ENCODE data around the gene CADPS.
A peak's percentile ranks its signal among the peaks of the same experiment; 100 is the strongest.

The CADPS gene

GRCh38 chr3:62712746-62713145 lies 162.5 kb downstream of the CADPS start:
- no peak for TF ChIP-seq JUND (IDR thresholded peaks at IDR 0.05; ENCODE audit: low read depth)
- no peak for DNase-seq (ENCODE audit: low read depth in 1 of 2, low spot score in 1 of 2)
- in situ Hi-C loops (cut with HindIII; ENCODE audit: low pct_unique_long_range_greater_than_20kb, low sequenced_read_pairs), result no loop called here

DNA sequence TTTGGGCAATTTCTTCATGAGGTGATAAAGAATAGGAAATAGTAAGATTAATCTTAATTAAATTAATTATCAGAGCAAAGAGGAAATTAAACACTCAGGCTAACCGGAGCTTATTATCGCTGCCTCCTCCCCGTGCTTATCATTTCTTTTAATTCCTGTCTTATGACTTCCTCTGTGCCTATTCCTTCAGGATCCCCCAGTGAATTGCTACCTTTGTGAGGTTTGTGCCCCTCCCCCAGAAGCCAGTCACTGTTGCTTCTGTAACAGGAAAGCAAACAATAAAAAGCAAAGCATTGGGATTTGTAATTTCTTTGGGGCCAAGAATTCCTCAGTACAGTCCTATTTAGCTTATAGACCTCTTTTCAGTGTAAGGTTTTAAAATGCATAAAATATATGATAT lies 164.5 kb downstream of the CADPS start:
- no peak for TF ChIP-seq JUND (IDR thresholded peaks at IDR 0.05; ENCODE audit: low read depth)
- no peak for DNase-seq (ENCODE audit: low read depth in 1 of 2, low spot score in 1 of 2)
- in situ Hi-C loops (cut with HindIII; ENCODE audit: low pct_unique_long_range_greater_than_20kb, low sequenced_read_pairs), result no loop called here

DNA sequence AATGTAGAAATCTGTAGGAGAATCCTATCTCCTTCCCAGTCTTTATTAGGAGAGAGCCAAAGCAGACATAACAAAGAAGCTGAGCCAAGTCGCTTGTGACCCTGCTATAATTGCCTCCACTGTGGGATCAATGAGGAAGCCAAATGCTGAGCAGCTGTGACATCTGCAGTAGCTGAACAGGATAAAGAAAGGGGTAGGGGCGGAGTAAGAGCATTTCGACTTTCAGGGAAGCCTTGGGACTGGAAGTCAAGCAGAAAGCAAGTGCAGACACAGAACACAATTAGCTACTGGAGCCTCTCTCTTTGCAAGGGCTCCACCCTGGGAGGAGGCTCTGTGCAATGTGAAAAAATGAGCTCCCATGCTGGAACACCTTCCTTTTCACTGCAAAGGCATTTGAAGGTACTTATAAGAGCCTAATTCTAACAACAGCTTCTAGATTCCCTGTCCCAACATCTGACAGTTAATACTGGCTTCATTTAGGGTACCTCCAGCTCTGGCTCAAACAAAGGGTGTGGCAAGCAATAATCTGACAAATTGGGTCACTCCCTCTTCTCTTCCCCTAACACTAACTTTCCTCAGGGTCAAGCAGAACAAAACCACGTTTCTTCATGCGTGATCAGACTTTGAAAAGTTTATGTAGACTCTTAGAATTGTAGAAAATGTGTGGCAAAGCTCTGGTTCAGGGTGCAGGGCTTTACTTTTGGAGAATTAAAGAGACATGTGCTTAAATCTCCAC lies 166.4 kb downstream of the CADPS start:
- TF ChIP-seq JUND (IDR thresholded peaks at IDR 0.05; ENCODE audit: low read depth), result no peak

DNA sequence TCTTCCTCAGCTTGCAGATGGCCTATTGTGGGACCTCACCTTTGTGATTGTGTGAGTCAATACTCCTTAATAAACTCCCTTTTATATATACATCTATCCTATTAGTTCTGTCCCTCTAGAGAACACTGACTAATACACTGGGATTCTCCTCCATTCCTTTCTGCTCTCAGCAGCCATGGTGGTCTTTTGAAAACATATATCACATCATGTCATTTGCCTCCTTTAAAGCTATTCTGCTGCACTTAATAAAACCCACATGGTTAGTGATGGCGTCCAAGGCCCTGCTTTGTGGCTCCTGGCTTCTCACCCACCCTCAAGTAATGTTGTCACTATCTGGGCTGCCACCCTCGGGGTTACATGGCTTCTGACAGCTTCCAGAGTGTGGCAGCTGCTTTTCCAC lies 169.5 kb downstream of the CADPS start:
- no peak for DNase-seq (ENCODE audit: low read depth in 1 of 2, low spot score in 1 of 2)
- in situ Hi-C loops (cut with HindIII; ENCODE audit: low pct_unique_long_range_greater_than_20kb, low sequenced_read_pairs), result no loop called here
- no peak for TF ChIP-seq JUND (IDR thresholded peaks at IDR 0.05; ENCODE audit: low read depth)

More for the DNA sequence above, 166.4 kb downstream of the CADPS start:
- in situ Hi-C loops (cut with HindIII; ENCODE audit: low pct_unique_long_range_greater_than_20kb, low sequenced_read_pairs), result no loop called here
- DNase-seq (ENCODE audit: low read depth in 1 of 2, low spot score in 1 of 2), result no peak

DNA sequence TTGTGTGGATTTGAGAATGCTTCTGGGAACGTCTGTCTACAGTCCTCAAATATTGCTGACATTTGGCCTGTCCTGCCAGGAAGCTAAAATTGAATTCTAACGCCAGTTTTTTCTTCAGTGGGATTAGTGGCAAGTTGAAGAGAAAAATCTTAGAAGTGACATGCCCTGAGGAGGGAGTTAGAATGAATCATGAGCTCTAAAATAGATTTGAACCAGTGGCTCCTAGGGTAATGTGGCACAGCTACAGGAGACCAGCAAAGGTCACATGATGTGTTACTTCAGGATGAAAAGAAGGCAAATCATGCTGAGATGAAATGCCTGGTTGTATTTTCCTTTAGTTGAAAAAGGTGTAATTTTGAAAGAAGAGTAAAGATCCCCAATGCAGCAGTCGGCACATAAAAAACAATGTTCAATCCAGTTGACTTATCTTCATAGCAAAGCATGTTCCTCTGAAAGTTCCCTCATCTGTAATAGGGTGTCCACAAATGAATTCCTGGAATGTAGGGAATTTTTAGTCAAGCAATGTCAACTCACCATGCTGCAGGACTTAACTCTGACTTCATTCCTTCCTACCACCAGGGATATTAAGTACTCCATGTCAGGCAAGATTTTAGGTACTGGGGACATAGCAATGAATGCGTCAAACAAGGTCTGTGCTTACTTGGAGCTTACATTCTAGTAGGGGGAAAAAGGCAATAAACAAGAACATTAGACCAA lies 171.6 kb downstream of the CADPS start:
- no peak for TF ChIP-seq JUND (IDR thresholded peaks at IDR 0.05; ENCODE audit: low read depth)
- in situ Hi-C loops (cut with HindIII; ENCODE audit: low pct_unique_long_range_greater_than_20kb, low sequenced_read_pairs), result no loop called here
- DNase-seq (ENCODE audit: low read depth in 1 of 2, low spot score in 1 of 2), result no peak

- in situ Hi-C loops (cut with HindIII; ENCODE audit: low pct_unique_long_range_greater_than_20kb, low sequenced_read_pairs), result no loop called here
- TF ChIP-seq JUND (IDR thresholded peaks at IDR 0.05; ENCODE audit: low read depth), result no peak
Measured at GRCh38 chr3:62700357-62700756, 174.9 kb downstream of the CADPS start.

DNA sequence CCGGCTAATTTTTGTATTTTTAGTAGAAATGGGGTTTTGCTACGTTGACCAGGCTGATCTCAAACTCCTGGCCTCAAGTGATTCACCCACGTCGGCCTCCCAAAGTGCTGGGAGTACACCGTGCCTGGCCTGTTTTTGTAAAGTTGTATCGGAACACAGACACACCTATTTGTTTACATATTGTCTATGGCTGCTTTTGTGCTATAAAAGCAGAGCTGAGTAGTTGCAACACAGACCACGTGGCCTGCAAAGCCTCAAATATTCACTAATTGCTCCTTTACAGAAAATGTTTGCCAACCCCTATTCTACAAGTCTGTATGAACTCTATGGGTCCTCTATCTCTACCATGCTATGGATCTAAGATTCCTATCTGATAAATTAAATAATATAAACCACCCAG lies 175.5 kb downstream of the CADPS start:
- DNase-seq (ENCODE audit: low read depth in 1 of 2, low spot score in 1 of 2), result no peak
- TF ChIP-seq JUND (IDR thresholded peaks at IDR 0.05; ENCODE audit: low read depth), result no peak
- in situ Hi-C loops (cut with HindIII; ENCODE audit: low pct_unique_long_range_greater_than_20kb, low sequenced_read_pairs), result no loop called here

More at GRCh38 chr3:62700357-62700756, 174.9 kb downstream of the CADPS start:
- no peak for DNase-seq (ENCODE audit: low read depth in 1 of 2, low spot score in 1 of 2)

- in situ Hi-C loops (cut with HindIII; ENCODE audit: low pct_unique_long_range_greater_than_20kb, low sequenced_read_pairs), result no loop called here
- no peak for TF ChIP-seq JUND (IDR thresholded peaks at IDR 0.05; ENCODE audit: low read depth)
- DNase-seq (ENCODE audit: low read depth in 1 of 2, low spot score in 1 of 2), result no peak
Measured at GRCh38 chr3:62696011-62696410, 179.2 kb downstream of the CADPS start.

DNA sequence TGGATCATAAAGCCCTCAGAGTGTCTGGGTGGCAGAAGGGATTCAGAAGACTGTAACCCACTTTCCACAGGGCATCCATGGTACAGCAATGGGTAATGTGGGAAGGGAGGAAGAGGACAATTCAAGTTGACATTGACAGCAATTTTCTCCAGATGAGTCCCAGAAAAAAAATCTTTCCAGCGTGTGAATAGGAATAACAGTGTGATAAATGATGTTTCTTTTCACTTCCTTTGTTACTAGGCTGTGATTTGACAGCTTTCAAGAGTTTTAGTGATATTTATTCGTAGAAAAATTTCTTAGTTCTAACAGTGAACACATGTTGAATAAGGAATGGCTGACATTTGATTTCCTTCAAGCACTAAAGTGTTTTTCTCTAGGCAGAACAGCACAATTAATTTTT lies 186.4 kb downstream of the CADPS start:
- in situ Hi-C loops (cut with HindIII; ENCODE audit: low pct_unique_long_range_greater_than_20kb, low sequenced_read_pairs), result no loop called here
- DNase-seq (ENCODE audit: low read depth in 1 of 2, low spot score in 1 of 2), result no peak
- no peak for TF ChIP-seq JUND (IDR thresholded peaks at IDR 0.05; ENCODE audit: low read depth)

GRCh38 chr3:62688050-62688449 lies 187.2 kb downstream of the CADPS start:
- in situ Hi-C loops (cut with HindIII; ENCODE audit: low pct_unique_long_range_greater_than_20kb, low sequenced_read_pairs), result no loop called here
- DNase-seq (ENCODE audit: low read depth in 1 of 2, low spot score in 1 of 2), result peak in 1 of 2 experiments; percentile 4
- TF ChIP-seq JUND (IDR thresholded peaks at IDR 0.05; ENCODE audit: low read depth), result no peak

- no peak for DNase-seq (ENCODE audit: low read depth in 1 of 2, low spot score in 1 of 2)
- in situ Hi-C loops (cut with HindIII; ENCODE audit: low pct_unique_long_range_greater_than_20kb, low sequenced_read_pairs), result no loop called here
- TF ChIP-seq JUND (IDR thresholded peaks at IDR 0.05; ENCODE audit: low read depth), result no peak
Measured at GRCh38 chr3:62686503-62687294, 188.5 kb downstream of the CADPS start.

DNA sequence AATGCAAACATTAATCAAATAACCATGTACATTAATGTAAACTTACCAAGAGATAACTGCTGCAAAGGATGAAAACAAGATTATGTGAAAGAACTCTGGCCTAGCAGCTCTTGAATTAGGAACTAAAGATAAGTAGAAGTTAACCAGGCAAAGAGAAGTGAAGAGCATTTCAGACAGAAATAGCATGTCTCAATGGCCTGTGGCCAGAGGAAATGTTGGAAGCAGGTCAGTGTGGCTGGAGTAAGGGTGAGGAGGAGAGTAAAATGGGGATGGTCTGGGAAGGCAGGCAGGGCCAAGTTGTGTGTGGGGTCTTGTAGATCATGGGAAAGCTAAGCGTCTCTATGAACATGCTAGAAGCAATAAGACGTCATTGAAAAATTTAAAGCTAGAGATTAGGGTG lies 192.4 kb downstream of the CADPS start:
- in situ Hi-C loops (cut with HindIII; ENCODE audit: low pct_unique_long_range_greater_than_20kb, low sequenced_read_pairs), result no loop called here

GRCh38 chr3:62679988-62680387 lies 195.2 kb downstream of the CADPS start:
- no peak for TF ChIP-seq JUND (IDR thresholded peaks at IDR 0.05; ENCODE audit: low read depth)
- DNase-seq (ENCODE audit: low read depth in 1 of 2, low spot score in 1 of 2), result no peak
- in situ Hi-C loops (cut with HindIII; ENCODE audit: low pct_unique_long_range_greater_than_20kb, low sequenced_read_pairs), result no loop called here

More for the DNA sequence above, 192.4 kb downstream of the CADPS start:
- no peak for TF ChIP-seq JUND (IDR thresholded peaks at IDR 0.05; ENCODE audit: low read depth)
- DNase-seq (ENCODE audit: low read depth in 1 of 2, low spot score in 1 of 2), result no peak
